ENCODE data around the gene MAML3. TPM values are rescaled to one million over a fixed set of nuclear protein-coding genes. Genes with fewer than 3 reads are reported as not detected.

The MAML3 gene
- total RNA-seq, 1 donor from 2014 or later: 24.8 TPM

DNA sequence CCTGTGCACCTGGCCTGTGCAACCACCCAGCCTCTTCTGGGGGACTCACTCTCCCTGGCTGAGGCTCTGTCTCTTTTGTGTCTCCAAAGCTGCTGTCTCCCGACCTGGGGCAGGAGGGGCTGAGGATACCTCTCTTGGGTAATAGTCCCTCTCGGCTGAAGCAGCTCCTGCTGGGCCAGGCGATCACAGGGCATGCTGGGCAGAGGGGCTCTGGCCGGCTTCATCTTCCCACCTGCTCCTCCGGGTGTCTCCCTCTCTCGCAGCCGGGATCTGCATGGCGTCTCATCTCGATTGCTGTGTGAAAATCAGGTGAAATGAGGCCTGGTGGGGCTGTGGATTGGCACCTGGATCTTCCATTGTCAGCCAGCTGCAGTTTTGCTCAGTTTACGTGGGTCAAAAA is 435.2 kb downstream of the MAML3 start:
- H3K36me3 Mint-ChIP-seq: peaks cover 20% of the 10 kb centered on the region
- DNase-seq (ENCODE audit: low spot score in 2 of 2, unreplicated experiment in 2 of 2): no peak
- H3K9me3 Mint-ChIP-seq: no peaks in the 10 kb centered on the region
- H3K27me3 Mint-ChIP-seq (ENCODE audit: low read depth): no peaks in the 10 kb centered on the region
- H3K4me1 Mint-ChIP-seq: peaks cover 25% of the 10 kb centered on the region
- H3K4me3 Mint-ChIP-seq: no peak overlapping the region
- no peak overlapping the region for H3K27ac Mint-ChIP-seq
- TF ChIP-seq, protein P1, sequence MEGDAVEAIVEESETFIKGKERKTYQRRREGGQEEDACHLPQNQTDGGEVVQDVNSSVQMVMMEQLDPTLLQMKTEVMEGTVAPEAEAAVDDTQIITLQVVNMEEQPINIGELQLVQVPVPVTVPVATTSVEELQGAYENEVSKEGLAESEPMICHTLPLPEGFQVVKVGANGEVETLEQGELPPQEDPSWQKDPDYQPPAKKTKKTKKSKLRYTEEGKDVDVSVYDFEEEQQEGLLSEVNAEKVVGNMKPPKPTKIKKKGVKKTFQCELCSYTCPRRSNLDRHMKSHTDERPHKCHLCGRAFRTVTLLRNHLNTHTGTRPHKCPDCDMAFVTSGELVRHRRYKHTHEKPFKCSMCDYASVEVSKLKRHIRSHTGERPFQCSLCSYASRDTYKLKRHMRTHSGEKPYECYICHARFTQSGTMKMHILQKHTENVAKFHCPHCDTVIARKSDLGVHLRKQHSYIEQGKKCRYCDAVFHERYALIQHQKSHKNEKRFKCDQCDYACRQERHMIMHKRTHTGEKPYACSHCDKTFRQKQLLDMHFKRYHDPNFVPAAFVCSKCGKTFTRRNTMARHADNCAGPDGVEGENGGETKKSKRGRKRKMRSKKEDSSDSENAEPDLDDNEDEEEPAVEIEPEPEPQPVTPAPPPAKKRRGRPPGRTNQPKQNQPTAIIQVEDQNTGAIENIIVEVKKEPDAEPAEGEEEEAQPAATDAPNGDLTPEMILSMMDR (IDR thresholded peaks at IDR 0.05; ENCODE audit: unreplicated experiment): no peak

DNA sequence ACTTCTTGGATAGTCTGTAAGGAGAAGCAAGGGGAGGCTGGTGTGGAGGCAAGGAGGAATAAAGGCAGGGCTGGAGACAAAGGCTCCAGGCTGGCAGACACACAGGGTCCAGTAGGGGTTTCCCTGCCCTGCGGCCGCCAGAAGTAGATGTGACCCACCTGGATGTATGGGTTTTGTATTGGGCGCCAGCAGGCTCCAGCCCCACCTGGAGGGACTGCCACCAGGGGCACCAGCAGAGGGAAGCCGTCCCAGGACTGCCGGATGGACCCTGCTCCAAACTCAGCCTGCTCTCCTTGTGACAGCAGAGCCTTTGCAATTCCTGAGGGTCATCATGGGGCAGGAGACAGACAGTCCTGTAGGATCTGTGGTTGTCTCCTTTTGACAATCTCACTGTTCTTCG is 435.6 kb downstream of the MAML3 start:
- Mint-ChIP-seq H3K4me3 (no peak overlapping the region), H3K9me3 (no peaks in the 10 kb centered on the region), H3K27me3 (ENCODE audit: low read depth) (no peaks in the 10 kb centered on the region), H3K36me3 (peaks cover 20% of the 10 kb centered on the region), H3K4me1 (peaks cover 27% of the 10 kb centered on the region), H3K27ac (no peak overlapping the region)
- TF ChIP-seq, protein P1 (IDR thresholded peaks at IDR 0.05; ENCODE audit: unreplicated experiment): no peak
- no peak for DNase-seq (ENCODE audit: low spot score in 2 of 2, unreplicated experiment in 2 of 2)

DNA sequence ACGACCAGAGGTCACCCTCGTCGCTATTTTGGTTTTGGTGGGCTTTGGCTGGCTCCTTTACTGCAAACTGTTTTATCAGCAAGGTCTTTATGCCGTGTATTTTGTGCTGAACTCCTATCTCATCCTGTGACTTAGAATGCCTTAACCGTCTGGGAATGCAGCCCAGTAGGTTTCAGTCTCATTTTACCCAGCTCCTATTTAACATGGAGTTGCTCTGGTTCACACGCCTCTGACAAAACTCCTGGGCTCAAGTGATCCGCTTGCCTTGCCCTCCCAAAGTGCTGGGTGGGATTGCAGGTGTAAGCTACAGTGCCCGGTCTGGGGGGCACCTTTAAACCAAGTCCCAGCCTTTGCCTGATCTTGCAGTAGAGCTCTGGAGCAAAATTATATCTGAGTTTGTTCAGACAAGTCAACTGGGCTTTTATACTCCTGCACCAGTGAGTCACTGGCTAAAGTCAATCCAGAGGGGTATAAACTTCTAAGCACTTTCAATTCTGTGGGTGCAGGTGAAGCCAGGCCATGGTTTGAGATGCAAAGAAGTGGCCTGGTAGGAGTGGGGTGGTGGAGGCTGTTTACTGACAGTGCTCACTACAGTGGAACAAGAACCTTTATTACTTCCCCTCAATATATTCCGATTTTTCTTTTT is 438.1 kb downstream of the MAML3 start:
- H3K4me3 Mint-ChIP-seq: no peak overlapping the region
- no peaks in the 10 kb centered on the region for H3K9me3 Mint-ChIP-seq
- H3K4me1 Mint-ChIP-seq: peaks cover 50% of the 10 kb centered on the region
- H3K27ac Mint-ChIP-seq: peak overlapping the region; percentile 99
- H3K36me3 Mint-ChIP-seq: peaks cover 20% of the 10 kb centered on the region
- TF ChIP-seq, protein P1 (IDR thresholded peaks at IDR 0.05; ENCODE audit: unreplicated experiment): no peak
- no peaks in the 10 kb centered on the region for H3K27me3 Mint-ChIP-seq (ENCODE audit: low read depth)
- no peak for DNase-seq (ENCODE audit: low spot score in 2 of 2, unreplicated experiment in 2 of 2)

DNA sequence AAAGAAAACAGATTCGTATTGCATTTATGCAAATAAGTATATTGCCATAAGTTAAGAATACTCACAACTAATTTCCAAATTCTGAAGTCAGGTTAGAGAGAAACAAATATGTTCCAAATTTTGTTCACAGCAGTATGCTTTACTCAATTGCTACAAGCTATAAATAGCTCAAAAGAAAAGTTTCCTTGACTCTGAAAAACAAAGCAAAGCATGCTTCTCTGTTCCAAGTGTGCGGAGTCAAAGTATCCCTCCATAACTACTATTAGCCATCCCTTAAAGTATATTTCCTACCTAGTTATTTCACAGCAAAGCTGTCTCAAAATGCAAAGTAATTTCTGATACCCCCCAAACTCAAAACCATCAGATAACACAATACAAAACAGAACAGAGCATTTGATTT is 441.1 kb downstream of the MAML3 start:
- H3K4me3 Mint-ChIP-seq: no peak overlapping the region
- no peak for DNase-seq (ENCODE audit: low spot score in 2 of 2, unreplicated experiment in 2 of 2)
- H3K36me3 Mint-ChIP-seq: peaks cover 23% of the 10 kb centered on the region
- no peaks in the 10 kb centered on the region for H3K9me3 Mint-ChIP-seq
- no peaks in the 10 kb centered on the region for H3K27me3 Mint-ChIP-seq (ENCODE audit: low read depth)
- TF ChIP-seq, protein P1 (IDR thresholded peaks at IDR 0.05; ENCODE audit: unreplicated experiment): no peak
- peak overlapping the region; percentile 80 for H3K27ac Mint-ChIP-seq
- H3K4me1 Mint-ChIP-seq: peaks cover 66% of the 10 kb centered on the region

DNA sequence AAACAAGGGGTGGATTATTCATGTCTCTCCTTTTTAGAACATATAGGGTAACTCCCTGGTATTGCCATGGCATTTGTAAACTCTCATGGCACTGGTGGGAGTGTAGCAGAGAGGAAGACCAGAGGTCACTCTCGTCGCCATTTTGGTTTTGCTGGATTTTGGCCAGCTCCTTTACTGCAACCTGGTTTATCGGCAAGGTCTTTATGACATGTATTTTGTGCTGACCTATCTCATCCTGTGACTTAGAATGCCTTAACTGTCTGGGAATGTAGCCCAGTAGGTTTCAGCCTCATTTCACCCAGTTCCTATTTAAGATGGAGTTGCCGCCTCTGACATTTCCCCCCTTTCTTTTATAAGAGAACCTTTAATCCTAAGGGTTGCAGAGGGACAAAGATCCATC is 442.5 kb downstream of the MAML3 start:
- Mint-ChIP-seq H3K36me3 (peaks cover 20% of the 10 kb centered on the region), H3K27me3 (ENCODE audit: low read depth) (no peaks in the 10 kb centered on the region), H3K4me1 (peaks cover 65% of the 10 kb centered on the region), H3K4me3 (no peak overlapping the region), H3K9me3 (no peaks in the 10 kb centered on the region), H3K27ac (peak overlapping the region; percentile 81)
- DNase-seq (ENCODE audit: low spot score in 2 of 2, unreplicated experiment in 2 of 2): no peak
- TF ChIP-seq, protein P1 (IDR thresholded peaks at IDR 0.05; ENCODE audit: unreplicated experiment): no peak

Data from mesothelial cell of epicardium (in vitro differentiated cells).